T-helper 2 cell (primary cell): ENCODE data around the gene DERA.
"Not testable (repeated sequence)": the region's sequence is repeated elsewhere in the genome, so short reads cannot be mapped to it uniquely, and the experiment has no call there.

Source experiments
- DNase-seq, 5 experiments: peaks; one replicate each; pipeline versions ENCODE4 v3.0.0 to v3.0.0-alpha.2; 2012 to 2022

Gene DERA

DNA sequence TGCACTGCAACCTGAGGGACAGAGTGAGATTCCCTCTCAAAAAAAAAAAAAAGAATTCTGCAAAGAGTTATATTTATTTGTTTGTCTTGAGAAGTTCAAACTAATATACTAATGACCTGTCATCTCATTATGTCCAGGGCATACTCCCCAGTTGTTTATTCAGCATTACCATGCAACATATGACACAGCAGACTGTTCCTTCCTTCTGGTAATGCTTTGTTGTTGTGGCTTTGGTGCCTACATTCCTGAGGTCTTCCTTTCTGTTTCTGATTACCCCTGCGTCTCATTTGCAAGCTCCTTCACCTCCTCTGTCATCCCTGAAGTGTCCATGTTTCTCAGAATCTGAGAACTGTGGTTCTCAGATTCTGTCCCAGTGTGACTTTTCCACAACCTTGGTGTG is 55.3 kb downstream of the DERA start:
- DNase-seq: no peak

DNA sequence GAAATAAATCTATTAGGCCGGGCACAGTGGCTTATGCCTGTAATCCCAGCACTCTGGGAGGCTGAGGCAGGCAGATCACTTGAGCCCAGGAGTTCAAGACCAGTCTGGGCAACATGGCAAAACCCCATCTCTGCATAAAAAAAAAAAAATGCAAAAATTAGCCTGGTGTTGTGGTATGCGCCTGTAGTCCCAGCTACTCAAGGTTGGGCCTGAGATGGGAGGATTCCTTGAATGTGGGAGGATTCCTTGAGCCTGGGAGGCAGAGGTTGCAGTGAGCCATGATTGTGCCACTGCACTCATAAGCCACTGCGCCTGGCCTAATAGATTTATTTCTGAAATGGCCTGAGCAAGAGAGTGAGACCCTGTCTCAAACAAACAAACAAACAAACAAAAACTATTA is 55.9 kb downstream of the DERA start:
- not testable (repeated sequence) for DNase-seq

DNA sequence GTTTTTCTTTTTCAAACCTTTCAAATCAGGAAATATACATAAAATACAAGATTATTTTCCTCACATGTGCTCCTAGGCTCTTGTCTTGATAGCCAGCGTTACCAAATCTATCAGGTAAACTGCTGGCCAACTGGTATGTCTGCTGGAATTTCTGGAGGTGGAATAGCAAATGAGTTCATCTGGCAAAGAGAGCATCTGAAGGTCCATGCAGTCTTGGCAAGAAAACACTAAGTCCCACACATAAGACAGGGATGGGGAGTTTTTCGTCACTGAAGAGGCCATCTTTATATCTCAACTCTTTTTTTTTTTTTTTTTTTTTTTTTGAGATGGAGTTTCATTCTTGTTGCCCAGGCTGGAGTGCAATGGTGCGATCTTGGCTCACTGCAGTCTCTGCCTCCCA is 60.1 kb downstream of the DERA start:
- no peak for DNase-seq

DNA sequence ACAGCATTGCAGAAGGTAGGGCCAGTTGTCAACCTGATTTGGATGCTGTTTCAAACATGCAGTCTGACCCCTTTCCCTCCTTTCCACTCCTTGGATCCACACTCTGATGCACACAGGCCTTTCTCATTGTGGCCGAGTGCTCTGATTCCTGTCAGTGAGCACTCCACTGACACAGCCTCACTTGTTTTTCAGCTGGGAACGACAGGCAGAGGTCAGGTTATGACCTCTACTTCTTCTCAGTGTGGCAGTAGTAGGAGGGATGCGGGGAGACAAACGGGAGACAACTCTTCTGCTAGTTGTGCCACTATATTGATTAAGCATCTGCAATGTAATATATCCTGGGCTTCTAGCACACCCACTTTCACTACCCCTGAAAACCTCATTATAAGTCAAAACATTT is 61.8 kb downstream of the DERA start:
- no peak for DNase-seq

DNA sequence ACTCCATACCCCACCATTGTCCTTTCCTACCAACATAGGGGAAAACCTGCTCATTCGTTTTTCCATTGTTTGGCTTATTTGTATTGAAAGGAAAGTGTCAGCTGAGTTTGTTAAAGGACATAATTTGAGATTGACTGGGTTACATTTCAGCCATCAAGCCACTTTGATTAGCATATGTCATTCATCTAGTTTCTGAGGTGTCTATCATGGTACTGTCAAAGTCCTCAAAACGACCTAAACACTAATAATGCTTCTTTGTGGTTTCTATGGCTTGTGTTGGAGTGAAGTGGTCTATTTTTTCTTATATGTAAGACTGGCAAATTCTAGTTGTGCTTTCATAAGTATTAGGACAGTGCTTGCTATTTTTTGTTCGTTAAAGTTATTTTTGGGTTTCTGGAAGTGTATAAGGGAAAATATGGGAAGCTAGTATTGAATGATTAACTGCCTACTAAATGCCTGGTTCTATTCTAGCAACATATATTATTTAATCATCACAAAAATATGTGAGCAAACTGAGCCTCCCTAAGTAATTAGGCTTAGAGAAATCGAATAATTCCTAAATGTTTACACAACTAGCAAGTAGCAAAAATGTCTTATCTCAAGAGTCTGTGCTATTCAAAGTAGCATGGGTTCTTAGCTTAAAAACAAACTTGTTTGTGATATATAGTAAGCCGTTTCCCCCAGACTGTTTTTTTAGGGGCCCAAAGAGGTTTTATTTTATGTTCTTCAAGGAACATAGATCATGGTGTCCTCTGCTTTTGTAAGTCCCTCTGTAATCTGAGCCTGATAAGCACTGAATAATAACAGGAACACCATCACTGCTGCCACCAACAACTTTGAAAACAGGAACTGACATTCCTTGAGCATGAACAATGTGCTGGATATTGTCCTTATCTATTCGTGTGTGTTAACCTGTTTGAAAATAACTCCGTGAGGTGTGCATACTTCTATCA is 67.1 kb downstream of the DERA start:
- DNase-seq: peak in 1 of 5 experiments; percentile 9

DNA sequence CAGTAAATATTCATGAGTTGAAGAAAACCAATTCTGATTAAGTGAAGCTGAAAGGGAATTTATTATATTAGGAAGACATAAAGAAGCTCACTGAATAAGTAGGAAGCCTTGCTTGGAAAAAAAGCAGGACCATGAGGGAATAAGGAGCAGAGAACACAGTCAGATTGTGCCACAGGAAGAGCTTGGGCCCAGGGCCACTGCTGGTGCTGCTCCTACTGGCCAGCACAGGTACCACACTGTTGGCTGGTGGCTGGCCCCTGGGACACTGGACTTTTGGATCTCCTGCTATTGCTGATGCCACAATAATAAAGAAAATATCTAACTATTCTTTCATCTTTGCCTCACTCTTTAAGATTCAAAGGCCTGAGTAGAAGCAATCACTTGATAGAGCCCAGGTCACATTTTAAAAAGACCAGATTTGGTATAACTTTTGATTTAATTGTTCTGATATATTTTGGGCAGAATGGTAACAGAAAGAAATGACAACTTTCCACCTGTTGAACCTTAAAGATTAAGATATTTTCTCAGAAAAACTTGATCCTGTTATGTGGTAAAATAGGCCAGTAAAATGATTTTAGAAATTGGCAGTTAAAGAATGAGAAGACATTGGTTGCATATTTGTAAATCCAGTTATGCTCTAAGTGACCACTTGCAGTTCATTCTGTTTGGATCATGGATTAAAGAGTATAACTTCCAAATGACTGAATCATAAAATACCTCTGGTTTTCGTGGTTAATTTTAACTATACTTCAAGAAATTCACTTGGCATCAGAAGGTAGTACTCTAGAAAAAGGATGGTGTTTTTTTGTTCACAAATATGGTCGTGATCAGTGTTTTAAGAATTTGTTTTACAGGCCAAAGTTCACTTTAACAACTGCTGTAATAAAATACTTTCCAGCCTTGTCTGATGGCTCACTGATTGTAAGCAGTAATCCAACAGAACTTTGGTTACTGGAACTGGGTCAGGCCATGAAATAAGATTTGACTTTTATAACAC is 68.3 kb downstream of the DERA start:
- no peak for DNase-seq

DNA sequence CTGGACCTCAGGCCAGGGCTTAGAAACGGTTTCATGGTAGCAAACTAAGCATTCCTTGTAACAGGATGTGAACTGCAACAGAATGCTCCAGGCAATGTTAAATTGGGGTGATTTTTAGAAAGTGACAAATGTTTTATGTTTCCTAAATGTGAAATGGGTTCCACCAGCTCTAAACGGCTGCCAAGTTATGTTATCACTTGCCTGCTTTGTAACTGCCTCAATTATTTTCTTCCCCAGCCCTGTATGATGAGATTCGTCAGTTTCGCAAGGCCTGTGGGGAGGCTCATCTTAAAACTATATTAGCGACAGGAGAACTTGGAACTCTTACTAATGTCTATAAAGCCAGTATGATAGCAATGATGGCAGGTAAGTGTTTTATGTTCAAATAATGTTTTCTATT is 70.9 kb downstream of the DERA start:
- DNase-seq: no peak

DNA sequence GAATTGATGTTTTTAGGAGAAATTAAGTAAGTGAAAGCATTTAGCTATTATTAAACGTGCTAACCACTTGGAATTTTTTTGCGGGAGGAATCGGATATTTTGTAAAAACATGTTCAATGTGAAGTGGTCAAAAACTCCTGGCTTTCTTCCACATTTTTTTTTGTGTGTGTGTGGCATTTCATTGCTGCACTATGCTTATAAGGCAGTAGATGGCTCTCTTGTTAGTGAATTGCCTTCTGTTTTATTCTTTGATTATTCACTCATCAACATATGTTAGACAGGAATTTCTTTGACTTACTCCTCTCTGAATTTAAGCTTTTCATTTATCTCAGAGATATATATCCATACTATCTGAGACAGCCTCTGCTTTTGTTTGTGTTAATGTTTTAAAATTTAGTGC is 71.3 kb downstream of the DERA start:
- no peak for DNase-seq

DNA sequence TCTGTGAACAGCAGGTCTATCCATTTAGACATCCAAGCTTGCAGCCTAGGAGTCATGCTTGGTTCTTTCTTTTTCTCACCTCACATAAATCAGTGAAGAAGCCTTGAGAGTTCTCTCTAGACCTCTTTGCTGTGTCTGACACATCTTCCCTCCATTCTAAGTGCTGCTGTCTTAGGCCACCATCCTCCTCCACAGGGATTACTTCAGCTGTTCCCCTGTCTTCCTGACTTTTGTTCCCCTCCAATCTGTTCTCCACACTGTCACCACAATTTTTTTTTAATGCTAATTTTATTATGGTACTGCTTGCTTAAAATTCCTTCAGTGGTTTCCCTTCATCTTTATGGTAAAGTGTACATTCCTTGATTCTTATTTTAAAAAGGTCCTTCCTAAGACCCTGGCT is 71.8 kb downstream of the DERA start:
- no peak for DNase-seq

DNA sequence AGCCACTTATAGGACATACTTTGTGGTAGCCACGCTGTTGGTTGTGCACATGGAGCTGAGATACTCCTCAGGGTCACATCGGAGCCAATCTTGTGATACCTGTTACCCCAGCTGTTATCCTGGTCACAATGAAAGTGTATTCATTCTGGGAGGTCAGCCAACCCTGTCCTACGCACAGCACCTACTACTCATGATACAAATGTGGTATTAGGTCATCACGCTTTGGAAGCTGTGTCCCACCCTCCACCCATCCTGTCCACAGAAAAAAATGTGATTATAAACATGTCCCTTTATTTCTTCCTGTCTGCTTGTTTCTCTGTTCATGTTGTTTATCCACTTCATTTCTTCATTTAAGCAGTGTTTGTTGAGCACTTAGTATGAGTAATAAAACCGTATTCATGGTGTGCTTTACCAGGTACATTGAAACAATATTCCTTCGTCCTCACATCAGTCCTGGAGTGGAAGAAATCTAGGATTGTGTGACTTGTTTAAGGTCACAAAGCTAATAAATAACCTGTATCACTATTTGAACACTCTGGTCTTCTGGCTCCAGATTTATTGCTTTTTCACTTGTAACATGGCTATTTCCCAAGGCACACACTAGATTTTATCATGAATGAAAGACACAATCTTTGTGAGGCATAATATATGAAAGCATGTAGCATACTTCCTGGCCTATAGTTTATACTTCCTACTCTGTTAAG is 73.1 kb downstream of the DERA start:
- no peak for DNase-seq

DNA sequence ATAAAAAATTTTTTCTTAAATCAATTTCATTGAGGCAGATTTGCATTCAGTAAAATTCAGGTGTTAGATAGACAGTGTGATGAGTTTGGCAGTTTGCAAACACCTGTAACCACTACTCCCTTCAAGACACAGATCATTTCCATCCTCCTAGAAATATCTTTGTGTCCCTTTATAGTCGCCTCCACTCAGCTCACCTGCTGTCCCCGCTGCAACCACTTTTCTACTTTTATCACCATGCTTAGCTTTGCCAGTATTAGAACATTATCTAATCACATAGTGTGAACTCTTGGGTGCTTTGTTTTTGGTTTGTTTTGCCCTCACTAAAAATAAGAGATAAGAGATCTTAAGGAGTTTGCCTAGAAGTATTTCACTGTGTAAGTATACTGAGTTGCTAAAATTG is 73.8 kb downstream of the DERA start:
- DNase-seq: peak in 1 of 5 experiments; percentile 2

DNA sequence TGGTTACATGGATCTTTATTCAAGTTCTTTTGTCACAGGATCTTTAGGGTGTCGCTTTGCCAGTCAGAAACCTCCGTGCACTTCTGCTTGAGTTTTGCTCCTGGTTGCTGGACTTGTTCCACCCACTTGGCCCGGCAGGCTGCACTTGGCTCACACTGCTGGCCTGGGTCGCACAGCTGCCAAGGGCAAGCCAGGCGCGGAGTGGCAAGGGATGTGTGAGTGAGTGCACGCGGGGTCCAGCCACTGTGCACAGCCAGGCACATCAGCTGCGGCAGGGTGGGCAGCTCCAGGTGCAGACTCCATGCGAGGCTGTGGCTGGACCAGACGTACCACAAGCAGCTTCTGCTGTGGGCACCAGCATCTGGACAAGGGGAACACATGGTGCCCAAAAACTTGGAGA is 76.6 kb downstream of the DERA start:
- DNase-seq: no peak

DNA sequence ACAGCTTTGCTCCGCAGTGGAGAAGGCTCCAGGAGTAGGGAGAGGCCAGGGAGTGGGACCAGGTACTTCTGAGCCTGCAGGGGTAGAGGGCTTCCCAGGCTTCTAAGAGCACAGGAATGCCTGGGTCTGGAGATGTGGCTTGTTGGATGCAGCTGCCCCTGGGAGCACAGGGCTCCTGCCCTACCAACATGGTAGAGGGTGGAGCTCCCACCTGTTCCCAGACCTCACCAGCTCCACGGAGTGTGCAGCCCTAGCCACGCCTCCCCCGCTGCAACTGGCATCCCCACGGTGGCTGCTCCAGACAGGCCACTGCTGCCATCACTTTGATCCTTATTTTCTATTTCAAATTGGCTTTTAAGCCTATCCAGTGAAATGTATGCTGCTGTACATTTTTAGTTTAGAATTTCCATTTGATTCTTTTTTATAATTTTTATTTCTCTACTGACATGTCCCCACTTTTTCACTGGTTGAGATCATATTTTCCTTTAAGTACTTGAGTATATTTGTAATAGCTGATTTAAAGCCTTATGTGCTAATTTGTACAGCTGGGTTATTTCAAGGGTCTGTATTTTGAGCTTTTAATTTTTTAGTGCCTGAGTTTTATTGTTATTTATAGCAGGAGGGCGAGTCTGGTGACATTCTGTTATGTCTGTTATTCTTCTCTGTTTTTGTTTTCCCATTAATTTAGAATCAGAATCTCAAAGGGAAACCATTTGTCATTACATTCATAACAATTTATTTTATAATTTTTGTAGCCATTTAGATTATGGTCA is 78.0 kb downstream of the DERA start:
- no peak for DNase-seq

DNA sequence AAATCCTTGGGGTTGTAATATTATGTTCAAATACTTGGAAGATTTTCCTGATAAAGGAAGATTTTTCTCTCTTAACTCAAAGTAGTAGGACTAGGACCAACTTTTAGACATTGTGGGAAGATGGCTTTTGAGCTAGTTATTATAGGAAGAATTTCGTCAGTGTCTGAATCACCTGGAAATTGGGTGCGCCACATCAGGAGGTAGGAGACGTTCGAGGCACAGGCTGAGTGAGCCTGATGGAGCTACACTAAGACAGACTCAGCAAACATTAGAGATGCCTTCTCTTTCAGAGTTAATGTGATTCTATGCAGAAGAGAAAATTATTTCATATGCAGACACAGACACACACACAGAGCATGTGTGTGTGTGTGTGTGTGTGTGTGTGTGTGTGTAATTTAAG is 84.7 kb downstream of the DERA start:
- no peak for DNase-seq

DNA sequence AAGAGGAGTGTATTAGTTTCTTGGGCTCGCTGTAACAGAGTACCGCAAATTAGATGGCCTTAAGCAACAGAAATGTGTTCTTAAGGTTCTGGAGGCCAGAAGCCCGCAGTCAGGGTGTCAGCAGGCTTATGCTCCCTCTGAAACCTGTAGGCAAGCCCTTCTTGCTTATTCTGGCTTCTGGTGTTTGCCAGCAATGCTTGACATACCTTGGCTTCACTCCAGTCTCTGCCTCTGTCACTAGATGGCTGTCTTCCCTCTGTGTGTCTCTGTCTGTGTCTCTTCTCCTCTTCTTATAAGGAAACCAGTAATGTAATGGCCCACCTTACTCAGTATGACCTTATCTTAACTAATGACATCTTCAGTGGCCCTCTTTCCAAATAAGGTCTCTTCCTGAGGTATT is 85.1 kb downstream of the DERA start:
- DNase-seq: no peak

DNA sequence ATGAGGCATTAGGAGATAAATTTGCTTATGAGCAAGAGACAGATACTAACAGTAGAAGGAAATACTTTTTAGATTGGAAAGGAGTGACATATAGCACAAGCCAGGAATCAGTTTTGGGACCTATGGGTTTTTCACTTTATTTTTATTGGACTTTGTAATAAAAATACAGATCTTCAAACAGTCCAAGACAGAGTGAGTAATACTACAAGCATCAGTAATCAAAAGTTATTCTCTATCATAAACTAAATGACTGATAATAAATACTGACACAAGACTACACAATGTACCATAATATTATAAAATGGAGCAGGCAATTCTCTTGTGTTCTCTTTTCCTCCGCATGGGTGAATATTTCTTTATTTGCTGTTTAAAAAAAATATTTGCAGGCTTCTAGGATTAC is 85.8 kb downstream of the DERA start:
- DNase-seq: no peak

DNA sequence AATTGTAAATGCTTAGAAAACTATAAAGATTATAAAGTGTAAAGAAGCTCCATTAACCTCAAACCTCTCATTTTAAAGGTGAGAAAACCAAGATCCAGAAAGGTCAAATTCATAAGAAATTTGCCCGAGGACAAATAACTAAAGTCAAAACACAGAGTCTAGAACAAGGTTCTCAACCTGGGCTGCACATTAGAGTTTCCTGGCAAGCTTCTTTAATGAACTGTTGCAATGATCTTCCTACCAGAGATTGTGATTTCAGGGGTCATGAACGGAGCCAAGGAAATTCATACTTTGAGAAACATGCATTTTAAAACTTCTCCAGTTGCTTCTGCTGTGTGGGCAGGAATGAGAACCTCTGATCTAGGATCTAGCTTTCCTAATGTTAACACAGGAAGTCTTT is 86.8 kb downstream of the DERA start:
- DNase-seq: no peak

DNA sequence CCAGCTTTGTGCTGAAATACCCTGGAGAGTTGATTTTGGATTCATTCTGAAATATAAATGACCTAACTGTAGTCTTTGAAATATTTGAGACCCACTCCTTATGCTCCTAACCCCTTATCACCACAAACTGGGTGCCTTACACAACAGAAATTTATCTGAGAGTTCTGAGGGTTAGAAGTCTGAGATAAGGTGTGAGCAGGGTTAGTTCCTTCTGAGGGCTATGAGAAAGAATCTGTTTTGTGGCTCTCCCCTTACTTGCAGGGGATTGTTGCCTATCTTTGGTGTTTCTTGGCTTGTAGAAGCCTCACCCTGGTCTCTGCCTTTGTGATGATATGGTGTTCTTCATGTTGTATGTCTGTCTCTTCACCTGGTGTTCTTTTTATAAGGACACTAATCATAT is 91.7 kb downstream of the DERA start:
- no peak for DNase-seq

DNA sequence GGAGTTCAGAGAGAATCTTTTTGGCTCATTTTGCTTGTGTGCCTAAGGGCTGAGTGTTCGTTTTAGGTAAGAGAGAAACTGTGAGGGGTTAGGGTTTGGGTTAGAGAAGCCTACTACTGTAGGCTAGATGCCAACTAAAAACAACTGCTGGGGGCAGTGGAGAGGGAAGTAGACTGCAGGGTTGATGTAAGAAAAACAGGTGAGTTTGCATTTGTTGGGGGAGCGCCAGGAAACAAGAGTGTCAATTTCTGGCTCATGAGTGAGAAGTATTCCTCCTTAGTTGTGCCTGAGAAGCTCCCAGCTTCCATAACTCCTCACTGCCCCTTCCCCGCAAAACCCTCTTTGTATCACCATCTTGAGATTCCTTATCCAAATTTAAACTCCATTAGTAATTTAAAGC is 92.3 kb downstream of the DERA start:
- no peak for DNase-seq

DNA sequence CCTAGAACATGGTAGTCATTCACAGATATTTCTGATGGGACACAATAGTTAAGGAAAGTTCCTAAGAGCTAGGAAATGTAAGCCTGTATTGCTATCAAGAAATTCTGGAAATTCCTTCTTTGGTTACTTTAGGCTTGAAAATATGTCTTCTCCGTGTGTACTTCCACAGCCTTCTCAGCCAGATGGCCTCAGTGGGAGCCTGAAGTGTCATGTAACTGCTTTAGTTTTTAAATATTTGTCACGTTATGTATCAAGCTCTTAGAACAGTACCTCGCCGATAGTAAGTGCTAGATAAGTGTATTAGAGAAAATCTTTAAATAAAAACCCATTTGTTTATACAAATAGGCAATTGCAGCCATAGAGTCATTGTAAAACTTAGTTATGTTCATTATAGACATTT is 95.6 kb downstream of the DERA start:
- no peak for DNase-seq

DNA sequence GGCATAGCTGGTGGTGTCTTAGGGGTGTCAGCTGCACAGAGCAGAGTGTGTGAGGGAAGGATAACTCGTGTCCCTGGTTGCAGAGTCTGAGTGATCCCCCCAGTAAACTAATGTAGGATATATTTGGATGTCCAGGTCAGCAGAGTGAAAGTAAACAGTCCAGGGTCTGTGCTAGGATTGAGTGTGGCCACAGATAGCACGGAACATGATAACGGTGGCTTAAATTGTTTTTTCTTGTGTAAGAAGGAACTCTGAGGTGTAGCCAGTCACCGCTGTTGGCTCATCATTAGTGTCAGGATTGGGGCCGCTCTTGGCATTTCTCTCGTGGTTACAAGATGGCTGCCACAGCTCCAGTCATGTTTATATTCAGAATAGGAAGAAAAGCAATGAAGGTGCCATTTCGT is 97.3 kb downstream of the DERA start:
- no peak for DNase-seq

DNA sequence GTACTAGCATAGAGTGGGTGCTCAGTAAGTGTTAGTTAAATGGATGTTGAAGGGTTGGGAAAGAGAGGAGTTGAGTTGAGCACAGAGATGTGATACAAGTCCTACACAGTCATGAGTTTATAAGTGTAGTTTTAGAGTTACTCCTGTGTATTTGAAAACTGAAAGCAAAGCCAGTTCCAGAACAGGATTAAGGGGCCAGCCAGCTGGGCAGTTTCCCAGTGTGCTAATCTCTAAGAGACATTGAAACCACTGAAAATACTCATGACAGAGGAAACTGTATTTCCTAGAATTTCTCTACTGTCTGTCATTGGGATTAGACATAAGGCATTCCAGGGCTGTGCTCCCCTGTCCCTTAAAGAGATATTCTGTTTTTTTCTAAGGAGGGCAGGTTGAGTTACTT is 101.0 kb downstream of the DERA start:
- no peak for DNase-seq
